Measurements from ENCODE around the gene P2RX5.

P2RX5 gene

DNA sequence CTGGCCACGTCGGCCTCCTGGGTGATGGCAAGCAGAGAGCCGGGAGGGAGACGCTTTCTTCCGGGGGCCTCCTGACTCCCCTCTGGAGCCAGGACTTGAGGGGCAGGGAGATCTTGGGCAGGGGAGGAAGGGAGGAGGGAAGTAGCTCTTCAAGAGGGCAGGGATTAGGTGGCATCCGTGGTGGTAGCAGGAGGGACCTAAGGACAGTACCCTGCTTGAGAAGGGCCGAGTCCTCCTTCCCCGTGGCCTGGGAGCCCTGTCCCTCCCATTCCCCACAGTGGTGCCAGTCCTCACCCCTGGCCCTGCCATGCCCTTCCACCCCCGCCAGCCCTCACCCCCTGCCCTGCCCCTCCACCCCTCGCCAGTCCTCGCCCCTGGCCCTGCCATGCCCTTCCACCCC is 40.2 kb downstream of the P2RX5 start:
- no peak for DNase-seq

DNA sequence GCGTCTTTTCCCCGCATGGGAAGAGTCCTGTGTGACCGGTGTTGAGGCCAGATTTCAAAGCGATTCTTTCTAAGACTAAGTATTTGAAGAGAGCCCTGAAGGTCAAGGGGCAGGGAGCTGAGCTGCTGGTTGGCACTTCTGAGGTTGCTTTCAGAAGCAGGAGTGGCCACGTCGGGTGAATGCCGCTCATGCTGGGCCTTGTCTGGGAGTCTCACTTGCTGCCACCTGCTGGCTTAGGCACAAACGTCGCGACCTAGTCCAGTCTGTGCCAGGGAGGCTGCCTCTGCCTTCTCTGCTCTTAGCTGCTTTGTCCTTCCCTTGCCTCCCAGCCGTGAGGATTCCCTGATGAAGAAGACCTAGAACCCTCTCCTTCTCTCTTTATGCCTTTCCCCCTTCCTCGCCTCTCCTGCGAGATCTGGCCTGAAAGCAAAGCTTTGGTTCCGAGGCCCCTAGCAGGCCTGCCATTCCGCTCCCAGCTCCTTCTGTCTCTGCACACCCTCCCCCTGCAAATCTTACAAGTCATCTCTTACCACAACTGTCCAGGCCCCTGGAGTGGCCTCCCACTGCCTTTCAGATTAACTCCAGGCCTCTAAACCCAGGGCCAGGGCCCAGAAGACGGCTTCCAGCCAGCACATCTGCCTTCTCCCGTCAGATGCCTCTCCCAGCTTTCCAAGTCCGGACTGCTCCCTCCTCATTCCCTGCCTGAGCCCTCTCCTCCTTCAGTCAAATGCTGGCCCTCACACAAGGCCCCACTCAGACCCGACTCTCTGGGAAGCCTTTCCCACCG is 48.0 kb downstream of the P2RX5 start:
- peak; percentile 29 for DNase-seq

DNA sequence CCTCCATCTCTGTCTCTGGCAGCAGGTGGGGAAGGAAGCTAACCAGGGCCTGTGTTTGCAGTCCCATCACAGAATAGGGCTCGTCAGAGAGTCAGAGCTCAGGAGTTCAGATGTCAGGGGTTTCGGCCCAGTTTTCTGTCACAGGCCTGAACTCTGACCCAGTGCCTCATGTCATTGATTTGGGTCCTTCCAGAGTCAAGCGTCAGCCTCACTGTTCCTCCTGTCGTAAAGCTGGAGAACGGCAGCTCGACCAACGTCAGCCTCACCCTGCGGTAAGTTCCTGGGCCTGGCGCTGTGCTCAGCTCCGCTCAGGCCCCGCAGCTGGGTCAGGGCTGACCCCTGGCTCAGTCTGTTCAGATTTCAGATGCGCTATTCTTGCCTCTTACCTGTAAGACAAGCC is 48.7 kb downstream of the P2RX5 start:
- no peak for DNase-seq

DNA sequence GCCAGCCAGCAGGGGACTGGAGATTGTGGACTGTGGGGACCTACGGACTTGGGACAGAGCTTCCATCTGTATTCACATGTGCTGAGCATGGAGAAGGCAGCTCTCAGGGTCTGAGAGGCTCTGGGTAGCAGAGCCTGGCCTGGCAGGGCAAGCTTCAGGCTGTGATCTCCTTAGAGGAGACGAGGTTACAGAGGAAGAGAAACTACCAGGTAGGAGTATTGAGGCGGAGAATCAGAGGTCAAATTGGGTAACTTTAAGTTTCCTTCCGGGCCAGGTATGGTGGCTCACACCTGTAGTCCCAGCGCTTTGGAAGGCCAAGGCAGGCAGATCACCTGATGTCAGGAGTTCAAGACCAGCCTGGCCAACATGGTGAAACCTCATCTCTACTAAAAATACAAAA is 50.6 kb downstream of the P2RX5 start:
- no peak for DNase-seq

DNA sequence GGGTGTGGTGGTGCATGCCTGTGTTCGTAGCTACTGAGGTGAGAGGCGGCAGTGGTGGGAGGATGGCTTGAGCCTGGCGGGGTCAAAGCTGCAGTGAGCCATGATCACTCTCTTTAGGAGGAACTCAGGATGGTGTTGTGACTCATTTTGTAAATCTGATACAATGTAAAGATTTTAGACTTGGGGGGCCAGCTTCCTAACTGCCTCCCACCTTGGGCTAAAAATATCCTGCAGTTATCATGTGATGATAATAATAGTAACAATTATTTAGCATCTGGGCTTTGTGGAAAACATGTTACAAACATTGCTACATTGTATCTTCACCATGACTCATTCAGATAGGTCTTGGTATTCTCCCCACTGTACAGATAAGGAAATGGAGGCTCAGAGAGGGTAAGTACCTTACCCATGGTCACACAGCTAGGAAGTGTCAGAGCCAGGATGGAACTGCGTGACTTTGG is 52.0 kb downstream of the P2RX5 start:
- no peak for DNase-seq

DNA sequence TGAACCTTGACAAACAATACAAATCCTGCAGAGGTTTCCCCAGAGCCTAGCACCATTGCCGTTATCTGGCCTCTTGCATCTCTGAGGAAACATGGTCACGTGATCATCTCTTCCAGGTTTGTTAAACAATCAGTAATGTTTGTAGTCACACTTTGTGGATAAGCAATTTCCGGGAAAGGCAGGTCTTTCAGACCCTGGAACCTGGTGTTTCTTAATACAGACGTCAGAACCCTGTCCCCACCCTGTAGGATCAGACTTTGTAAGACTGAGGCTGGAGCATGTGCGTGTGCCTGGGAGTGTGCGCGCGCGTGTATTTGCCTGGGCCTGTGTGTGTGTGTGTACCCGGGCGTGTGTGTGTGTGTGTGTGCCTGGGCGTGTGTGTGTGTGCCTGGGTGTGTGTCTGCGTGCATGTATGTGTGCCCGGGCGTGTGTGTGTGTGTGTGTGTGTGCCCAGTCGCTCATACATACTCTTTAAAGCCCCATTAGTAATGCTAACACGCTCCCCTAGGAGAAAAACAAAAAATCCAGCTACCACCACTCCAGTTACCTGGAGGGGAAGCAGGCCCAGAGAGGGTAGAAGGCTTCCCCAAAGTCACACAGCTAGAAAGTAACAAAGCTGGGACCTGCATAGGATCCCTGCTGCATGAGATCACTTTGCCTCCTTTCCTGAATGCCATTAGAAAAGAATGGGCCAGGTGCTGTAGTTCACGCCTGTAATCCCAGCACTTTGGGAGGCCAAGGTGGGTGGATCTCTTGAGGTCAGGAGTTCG is 54.1 kb downstream of the P2RX5 start:
- DNase-seq: no peak

DNA sequence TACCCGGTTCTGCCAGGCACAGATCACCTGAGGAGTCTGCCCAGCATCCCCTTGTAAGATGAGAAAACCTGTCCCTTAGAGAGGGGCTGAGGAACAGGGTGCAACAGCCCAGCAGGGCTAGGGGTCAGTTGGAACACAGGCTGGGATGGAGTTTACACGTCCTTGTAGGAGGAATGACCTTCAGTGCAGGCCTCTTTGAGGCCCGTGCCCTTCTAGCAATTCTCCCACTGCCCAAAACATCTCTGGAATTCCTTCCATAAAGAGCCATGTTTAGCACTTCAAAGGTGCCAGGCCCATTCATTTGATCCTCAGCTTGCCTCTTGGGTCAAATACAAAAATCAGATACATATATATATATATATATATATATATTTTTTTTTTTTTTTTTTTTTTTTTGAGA is 54.9 kb downstream of the P2RX5 start:
- no peak for DNase-seq

DNA sequence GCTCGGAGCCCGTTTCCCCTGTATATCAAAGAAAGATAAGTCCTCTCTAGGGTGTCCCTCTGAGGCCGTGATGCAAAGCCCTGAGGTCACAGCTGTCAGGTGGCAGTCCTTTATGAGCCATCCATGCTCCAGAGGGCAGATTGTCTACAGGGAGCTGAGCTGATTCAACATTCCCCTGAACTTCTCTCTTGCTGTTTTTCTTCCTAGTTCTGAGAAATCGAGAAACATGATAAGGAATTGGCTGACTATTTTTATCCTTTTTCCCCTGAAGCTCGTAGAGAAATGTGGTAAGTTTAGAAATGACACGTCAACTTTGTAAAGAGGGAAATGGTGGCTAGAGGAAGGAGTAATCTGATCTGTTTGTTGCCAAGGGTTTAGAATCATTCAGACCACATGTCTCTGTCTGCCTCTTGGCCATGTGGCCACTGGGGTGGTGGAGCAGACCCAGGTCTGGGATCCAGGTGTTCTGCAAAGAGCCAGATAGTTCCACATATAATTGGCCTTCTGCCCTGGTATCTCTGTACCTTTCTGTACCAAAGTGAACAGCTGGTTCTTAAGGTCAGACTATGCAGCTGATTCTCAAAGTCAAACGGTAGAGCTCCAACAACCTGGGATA is 55.9 kb downstream of the P2RX5 start:
- DNase-seq: no peak

DNA sequence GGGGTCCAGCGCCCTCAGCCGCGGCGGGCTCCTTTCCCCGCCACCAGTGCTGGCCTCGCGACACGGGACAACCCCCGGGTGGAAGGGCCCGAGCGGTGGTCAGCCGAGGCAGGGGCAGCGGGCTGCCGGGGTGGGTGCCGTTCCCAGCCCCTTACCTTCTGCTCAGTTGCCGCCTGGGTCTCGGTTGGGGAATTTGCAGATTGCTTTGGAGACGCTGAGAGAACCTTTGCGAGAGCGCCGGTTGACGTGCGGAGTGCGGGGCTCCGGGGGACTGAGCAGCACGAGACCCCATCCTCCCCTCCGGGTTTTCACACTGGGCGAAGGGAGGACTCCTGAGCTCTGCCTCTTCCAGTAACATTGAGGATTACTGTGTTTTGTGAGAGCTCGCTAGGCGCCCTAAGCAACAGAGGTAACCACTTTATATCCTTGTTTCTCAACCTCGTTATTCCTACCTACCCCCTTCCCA is 59.0 kb downstream of the P2RX5 start:
- no peak for DNase-seq

DNA sequence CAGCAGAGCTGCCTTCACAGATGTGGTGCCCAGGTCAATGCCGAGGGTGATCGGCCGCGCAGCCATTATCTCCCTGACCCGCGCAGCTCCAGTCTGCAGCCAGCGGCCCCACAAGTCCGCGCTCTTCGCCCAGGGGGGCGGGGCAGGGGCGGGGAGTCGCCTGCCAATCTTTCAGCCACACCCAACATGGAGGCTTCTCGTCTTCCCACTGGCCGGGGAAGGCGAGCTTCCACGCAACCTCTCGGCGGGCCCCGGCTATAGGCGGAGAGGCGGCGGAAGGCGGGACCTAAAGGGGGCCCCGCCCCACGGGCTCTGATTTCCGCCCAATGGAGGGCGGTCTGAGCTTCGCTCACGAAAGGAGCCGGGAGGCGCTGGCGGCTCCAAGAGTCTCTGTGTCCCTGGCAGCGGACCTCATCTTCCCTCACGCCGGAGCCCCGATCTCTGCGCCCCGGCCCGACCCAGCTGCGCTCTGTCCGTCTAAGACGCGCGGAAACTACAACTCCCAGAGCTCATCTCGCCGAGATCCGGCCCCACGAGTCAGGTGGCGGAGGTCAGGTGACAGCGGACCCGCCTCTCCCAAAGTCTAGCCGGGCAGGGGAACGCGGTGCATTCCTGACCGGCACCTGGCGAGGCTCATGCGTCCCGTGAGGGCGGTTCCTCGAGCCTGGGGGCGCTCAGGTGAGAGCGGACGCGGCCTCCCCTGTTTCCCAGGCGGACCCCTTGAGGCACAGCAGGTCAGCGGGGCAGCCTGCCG is 59.6 kb downstream of the P2RX5 start, which contains the start of the genes CTNS and SHPK:
Gene CTNS, plus strand, starts transcription at position 607 of the 754 bp plus-strand sequence. CDS start 3,447 bp downstream, outside the sequence.
Gene SHPK, minus strand, starts transcription at position 97 of the 754 bp plus-strand sequence. Its CDS starts 31 bp downstream, at position 66.
- peak; percentile 92 for DNase-seq

DNA sequence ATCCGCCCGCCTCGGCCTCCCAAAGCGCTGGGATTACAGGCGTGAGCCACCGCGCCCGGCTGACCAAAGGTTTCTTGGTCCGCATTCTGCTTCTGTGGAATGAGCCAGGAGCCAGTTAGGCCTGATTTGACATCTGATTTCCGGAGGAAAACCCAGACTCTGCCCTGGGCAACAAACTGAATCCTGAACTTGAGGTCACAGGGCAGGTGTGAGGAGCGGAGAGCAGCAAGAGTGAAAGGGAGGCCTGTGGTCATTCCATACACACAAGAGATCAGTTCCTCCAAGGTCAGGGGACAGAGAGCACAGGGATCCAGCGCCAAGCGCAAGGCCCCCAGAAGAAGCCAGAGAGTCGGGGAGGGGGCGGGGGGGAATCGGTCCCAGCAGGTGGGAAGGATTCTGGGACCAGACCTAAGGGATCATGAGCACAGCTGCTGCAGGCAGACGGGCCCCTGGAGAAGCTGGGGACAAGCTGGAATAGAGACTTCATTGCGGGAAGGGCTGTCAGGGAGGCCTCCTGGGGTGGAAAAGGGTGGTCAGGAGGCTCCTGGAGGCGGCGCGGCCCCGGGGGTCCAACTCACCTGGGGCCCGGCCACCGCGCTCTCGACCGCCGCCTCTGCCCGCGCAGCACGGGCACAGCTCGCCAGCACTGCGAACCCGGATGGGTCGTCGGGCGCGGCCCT is 60.3 kb downstream of the P2RX5 start:
- DNase-seq: no peak

DNA sequence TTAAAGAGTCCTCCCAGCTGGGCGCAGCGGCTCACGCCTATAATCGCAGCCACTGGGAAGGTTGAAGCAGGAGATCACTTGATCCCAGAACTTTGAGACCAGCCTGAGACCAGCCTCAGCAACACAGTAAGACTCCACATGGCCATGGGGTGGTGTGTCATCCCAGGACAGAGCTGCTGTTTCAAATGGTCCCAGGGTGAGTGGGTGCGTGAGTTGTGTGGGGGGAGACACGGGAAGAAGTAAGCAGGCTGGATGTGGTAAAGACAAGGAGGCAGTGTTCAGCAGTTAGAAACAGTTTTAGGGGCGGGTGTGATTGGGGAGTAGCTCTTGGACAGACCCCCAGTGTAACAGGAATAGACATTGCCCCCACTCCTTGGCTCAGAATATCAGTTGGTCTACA is 63.7 kb downstream of the P2RX5 start:
- DNase-seq: no peak

DNA sequence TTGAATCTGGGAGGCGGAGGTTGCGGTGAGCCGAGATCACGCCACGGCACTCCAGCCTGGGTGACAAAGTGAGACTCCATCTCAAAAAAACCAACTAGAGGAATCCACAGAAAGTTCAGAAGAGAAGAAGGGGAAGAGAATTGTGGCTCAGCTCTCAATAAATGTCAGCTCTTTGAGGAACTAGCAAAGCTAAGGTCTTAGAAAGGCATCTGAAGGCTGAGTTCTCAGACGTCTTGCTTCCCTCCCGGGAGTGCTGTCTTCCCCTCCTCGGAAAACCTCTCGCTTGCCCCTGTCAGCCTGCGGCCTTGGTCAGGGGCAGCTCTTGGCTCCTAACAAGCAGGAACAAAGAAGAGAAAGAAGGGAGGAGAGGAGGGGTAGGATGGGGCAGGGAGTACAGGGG is 65.2 kb downstream of the P2RX5 start:
- DNase-seq: no peak

DNA sequence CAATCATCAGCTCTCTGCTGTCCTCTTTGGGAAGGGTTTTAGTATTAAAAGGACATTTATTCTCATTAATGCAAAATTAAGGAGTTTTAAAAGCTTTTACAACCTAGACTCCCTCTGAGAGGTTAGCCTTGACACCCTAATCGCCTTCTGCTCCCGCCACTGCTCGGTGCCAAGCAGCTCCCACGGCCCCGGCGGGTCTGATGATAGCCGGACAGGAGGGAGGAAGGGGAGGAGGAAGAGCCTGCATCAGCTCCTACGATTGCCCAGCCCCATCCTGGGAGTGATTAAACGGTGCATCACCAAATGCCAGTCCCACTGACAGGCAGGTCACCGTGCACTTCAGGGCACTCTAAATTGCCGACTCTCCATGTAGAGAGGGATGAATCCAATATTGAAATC is 68.2 kb downstream of the P2RX5 start:
- no peak for DNase-seq

DNA sequence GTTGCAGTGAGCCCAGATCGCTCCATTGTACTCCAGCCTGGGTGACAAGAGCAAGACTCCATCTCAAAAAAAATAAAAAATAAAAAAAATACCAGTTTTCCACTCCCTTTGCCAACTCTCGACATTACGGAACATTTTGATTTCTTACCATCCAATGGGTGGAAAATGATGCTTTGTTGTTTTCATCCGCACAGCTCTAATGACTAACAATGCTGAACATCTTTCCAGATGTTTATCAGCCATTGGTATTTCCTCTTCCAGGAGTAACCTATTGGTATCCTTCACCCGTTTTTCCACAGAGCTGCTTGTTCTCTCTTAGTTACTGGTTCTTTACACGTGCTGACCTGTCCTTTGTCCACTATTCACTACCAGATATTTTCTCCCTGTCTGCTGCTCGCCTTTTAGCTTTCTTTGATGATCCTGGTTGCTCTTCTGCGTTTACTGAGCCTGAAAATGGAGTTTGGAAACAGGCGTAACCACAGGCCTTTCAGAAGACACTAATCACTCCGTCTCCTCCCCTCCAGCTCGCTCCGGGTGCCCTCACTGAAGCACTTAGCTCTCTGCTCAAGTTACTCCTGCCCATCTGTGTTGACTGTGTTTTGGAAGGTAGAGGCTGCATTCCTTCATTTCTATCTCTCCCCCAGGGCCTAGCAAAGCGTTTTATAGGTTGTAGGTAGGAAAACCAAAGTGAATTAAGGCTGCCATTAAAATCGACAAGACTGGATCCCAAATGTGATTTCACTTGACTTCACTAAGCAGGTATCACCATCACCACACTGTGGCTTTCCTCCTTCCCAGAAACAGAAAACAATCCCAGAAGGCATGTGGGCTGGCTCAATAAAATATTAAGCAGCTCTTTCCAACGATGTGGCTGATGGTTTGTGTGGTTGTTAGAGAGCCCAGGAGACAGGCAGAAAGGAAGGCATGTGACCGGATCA is 68.9 kb downstream of the P2RX5 start:
- DNase-seq: peak; percentile 37
